Right cardiac atrium (tissue), 5 donors: Measurements from ENCODE around the gene CFAP43. TPM values are rescaled to one million over a fixed set of nuclear protein-coding genes. Genes with fewer than 3 reads are reported as not detected.
"Not testable (repeated sequence)": the region's sequence is repeated elsewhere in the genome, so short reads cannot be mapped to it uniquely, and the experiment has no call there.

Experiments
- ATAC-seq, 2 donors: fragments of 200-7000 bp; cut with Tn5 transposase; one replicate each; pipeline versions ENCODE4 v1.8.0 to v1.9.1; 2020; ENCODE audit warnings: moderate library complexity in 2 of 2, mild to moderate bottlenecking in 1 of 2
- DNase-seq, 3 donors: peaks; one replicate each; pipeline ENCODE4 v3.0.0-alpha.2; 2020
- H3K27ac ChIP-seq: one replicate; pipeline ENCODE4 v1.5.1; 2013; ENCODE audit warnings: mild to moderate bottlenecking, low read length, control low read depth, moderate library complexity
- H3K27me3 ChIP-seq: one replicate; pipeline ENCODE4 v1.6.1; 2013; ENCODE audit not compliant: control insufficient read depth, insufficient read depth
- H3K4me1 ChIP-seq: one replicate; pipeline ENCODE4 v1.6.1; 2013; ENCODE audit warnings: low read length; ENCODE audit not compliant: control insufficient read depth, insufficient read depth
- H3K4me3 ChIP-seq: one replicate; pipeline ENCODE4 v1.5.1; 2013; ENCODE audit warnings: low read length, control low read depth
- H3K9me3 ChIP-seq: one replicate; pipeline ENCODE4 v1.6.1; 2013; ENCODE audit warnings: low read length; ENCODE audit not compliant: control insufficient read depth
- WGBS: extraction: QIAGEN DNeasy Blood & Tissue Kit; methylation state at CpG from one replicate; pipeline ENCODE4 v1.1.7; 2013; 5-methylcytosine and 5-hydroxymethylcytosine counted together
- intact Hi-C, 4 donors: fragments of 100-400 bp; cut with DNase I; formaldehyde crosslinking; loops; one replicate each; pipeline versions ENCODE4 v1.11.0 to v1.14.0; 2022 to 2023
- polyA plus RNA-seq: library from polyadenylated mRNA; stranded (reverse); fragments of 200-250 nt; gene quantifications from one replicate; pipeline ENCODE4 v1.2.3, GENCODE V29; 2013
- total RNA-seq, 4 donors: library from RNA; stranded (reverse); fragmentation: NEBNext Ultra II Directional; extraction: Animal tissue kit (Norgen Biotek cat#: 25700); gene quantifications; one replicate each; pipeline ENCODE4 v1.2.1, GENCODE V29; 2021
- donor health status: healthy with polysubstance abuse.
- donor health status: DM: no; HTN: yes; CAD: no.
- donor health status: DM: no; HTN: no; CAD: no.
- donor health status: DM: no; HTN: yes; CAD: no; lungs with severe emphysema.
- donor health status: DM: yes; HTN: yes; CAD: no.

Gene CFAP43
- total and polyA plus RNA-seq, 5 donors: 0.09 to 0.35 (median 0.18) TPM

GRCh38 chr10:104243512-104243911 is 11.3 kb upstream of the CFAP43 start:
- H3K4me3 ChIP-seq: no peak overlapping the region

DNA sequence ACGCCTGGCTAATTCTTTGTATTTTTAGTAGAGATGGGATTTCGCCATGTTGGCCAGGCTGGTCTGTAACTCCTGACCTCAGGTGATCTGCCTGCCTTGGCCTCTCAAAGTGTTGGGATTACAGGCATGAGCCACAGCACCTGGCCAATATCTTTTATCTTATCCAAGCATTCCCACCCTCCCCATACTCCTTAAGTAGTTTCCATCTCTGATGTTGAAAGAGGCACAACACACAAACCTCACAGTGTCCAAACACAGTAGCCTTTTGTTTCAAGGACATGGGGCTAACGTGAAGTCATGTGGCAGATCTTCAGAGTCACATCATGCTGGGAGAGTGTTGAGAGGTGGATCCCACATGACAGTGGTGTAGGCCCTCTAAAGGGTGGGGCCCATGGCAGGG is 10.8 kb upstream of the CFAP43 start:
- H3K27ac ChIP-seq, H3K4me3 ChIP-seq, intact Hi-C loops, H3K4me1 ChIP-seq, ATAC-seq, DNase-seq, H3K27me3 ChIP-seq, H3K9me3 ChIP-seq: not testable (repeated sequence)
- 77% methylated on average over 3 of the region's 3 CpGs for WGBS

More at GRCh38 chr10:104243512-104243911, 11.3 kb upstream of the CFAP43 start:
- 68% methylated on average over 5 of the region's 5 CpGs for WGBS
- ATAC-seq (no peak), DNase-seq (no peak)
- no peaks in the 10 kb centered on the region for H3K9me3 ChIP-seq
- intact Hi-C loops: no loop called here
- H3K27ac ChIP-seq: no peak overlapping the region
- no peaks in the 10 kb centered on the region for H3K27me3 ChIP-seq
- no peaks in the 10 kb centered on the region for H3K4me1 ChIP-seq

GRCh38 chr10:104242545-104242944 is 10.4 kb upstream of the CFAP43 start:
- Histone ChIP-seq H3K27me3 (no peaks in the 10 kb centered on the region), H3K4me1 (no peaks in the 10 kb centered on the region), H3K4me3 (no peak overlapping the region), H3K9me3 (no peaks in the 10 kb centered on the region), H3K27ac (no peak overlapping the region)
- intact Hi-C loops: no loop called here
- DNase-seq (no peak), ATAC-seq (no peak)

GRCh38 chr10:104240078-104240477 is 7.9 kb upstream of the CFAP43 start:
- 58% methylated on average over 2 of the region's 2 CpGs for WGBS
- no peak for DNase-seq
- no peaks in the 10 kb centered on the region for H3K27me3 ChIP-seq
- H3K9me3 ChIP-seq: no peaks in the 10 kb centered on the region
- no peak for ATAC-seq
- intact Hi-C loops: no loop called here
- no peaks in the 10 kb centered on the region for H3K4me1 ChIP-seq
- no peak overlapping the region for H3K4me3 ChIP-seq
- no peak overlapping the region for H3K27ac ChIP-seq

GRCh38 chr10:104235801-104236200 is 3.6 kb upstream of the CFAP43 start:
- WGBS: 76% methylated on average over 3 of the region's 3 CpGs
- intact Hi-C loops: no loop called here
- Histone ChIP-seq H3K4me3 (no peak overlapping the region), H3K27ac (no peak overlapping the region), H3K9me3 (no peaks in the 10 kb centered on the region), H3K27me3 (no peaks in the 10 kb centered on the region), H3K4me1 (no peaks in the 10 kb centered on the region)
- ATAC-seq (no peak), DNase-seq (no peak)

DNA sequence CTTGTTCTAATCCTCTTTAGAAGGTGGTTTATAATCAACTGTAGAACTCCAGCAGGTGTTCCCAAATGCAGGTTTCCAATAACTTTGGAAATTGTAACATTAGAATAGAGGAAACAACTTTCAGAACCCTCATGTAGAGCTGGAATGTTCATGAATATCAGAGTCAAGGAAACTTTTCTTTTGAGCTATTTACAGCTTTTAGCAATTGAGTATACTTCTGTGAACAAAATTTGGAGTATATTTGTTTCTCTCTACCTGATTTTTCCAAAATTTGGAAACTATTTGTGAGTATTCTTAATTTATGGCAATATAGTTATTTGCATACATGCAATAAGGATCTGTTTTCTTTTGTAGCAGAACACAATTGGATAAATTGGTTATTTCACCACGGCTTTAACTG is 2.8 kb upstream of the CFAP43 start:
- intact Hi-C loops: no loop called here
- WGBS: 80% methylated on average over 1 of the region's 1 CpG
- no peak for DNase-seq

GRCh38 chr10:104233817-104234216 is 1.7 kb upstream of the CFAP43 start:
- Histone ChIP-seq H3K9me3 (no peaks in the 10 kb centered on the region), H3K4me1 (no peaks in the 10 kb centered on the region), H3K4me3 (no peak overlapping the region), H3K27me3 (no peaks in the 10 kb centered on the region), H3K27ac (no peak overlapping the region)
- no peak for DNase-seq
- ATAC-seq: no peak
- WGBS: 79% methylated on average over 1 of the region's 1 CpG
- intact Hi-C loops: no loop called here

More for the DNA sequence above, 2.8 kb upstream of the CFAP43 start:
- H3K4me3 ChIP-seq: no peak overlapping the region
- H3K27ac ChIP-seq: no peak overlapping the region
- H3K9me3 ChIP-seq: no peaks in the 10 kb centered on the region
- no peaks in the 10 kb centered on the region for H3K27me3 ChIP-seq
- no peak for ATAC-seq
- no peaks in the 10 kb centered on the region for H3K4me1 ChIP-seq

- no peak overlapping the region for H3K27ac ChIP-seq
- H3K27me3 ChIP-seq: no peaks in the 10 kb centered on the region
- H3K4me3 ChIP-seq: peak overlapping the region; percentile 49
- 16% methylated on average over 20 of the region's 20 CpGs for WGBS
- ATAC-seq (peak; percentile 22 to 27), DNase-seq (peak in 1 of 3 donors; percentile 36)
- H3K9me3 ChIP-seq: no peaks in the 10 kb centered on the region
- H3K4me1 ChIP-seq: no peaks in the 10 kb centered on the region
- intact Hi-C loops: no loop called here
Measured at GRCh38 chr10:104232613-104233102, 494 bp upstream of the CFAP43 start.

DNA sequence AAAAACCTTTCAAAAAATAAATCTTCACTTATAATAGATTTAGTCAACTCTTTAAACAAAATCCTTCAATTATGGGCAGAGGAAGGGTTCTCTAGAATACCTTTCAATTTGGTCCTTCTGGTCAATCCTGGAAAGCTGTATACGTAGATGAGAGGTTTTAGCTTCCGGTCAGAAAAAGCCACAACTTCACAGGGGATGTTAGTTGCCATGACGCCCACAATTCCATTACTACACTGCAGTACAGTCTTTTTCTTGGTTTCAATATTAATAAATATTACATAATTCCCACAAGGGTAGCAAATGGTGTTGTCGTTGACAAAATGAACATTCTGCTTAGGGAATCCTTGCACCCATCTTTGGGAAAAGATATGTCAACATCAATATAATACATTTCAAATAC is 1.7 kb downstream of the CFAP43 start:
- Histone ChIP-seq H3K27ac (no peak overlapping the region), H3K9me3 (no peaks in the 10 kb centered on the region), H3K27me3 (no peaks in the 10 kb centered on the region), H3K4me3 (no peak overlapping the region), H3K4me1 (no peaks in the 10 kb centered on the region)
- DNase-seq: no peak
- intact Hi-C loops: no loop called here
- 72% methylated on average over 4 of the region's 4 CpGs for WGBS
- no peak for ATAC-seq

DNA sequence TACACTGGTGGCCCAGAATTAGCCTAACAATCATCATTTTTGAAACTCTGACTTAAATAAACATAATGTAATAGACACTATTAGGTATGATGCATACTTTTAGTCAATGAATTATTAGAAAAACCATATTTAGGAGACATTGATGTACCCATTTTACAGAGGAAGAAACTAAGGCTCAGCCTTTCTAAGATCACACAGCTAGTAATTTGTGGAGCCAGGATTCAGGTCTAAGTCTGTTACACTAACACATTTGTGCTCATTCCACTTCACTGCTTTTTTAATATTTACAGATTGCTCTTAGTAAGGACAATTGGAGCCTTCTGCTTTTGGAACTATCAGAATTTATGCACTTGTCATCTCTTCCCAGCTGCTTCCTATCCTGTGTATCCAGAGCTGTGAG is 8.9 kb downstream of the CFAP43 start:
- H3K9me3 ChIP-seq: no peaks in the 10 kb centered on the region
- H3K27me3 ChIP-seq: no peaks in the 10 kb centered on the region
- H3K27ac ChIP-seq: no peak overlapping the region
- no peaks in the 10 kb centered on the region for H3K4me1 ChIP-seq
- no peak for DNase-seq
- intact Hi-C loops: no loop called here
- H3K4me3 ChIP-seq: no peak overlapping the region
- no peak for ATAC-seq

DNA sequence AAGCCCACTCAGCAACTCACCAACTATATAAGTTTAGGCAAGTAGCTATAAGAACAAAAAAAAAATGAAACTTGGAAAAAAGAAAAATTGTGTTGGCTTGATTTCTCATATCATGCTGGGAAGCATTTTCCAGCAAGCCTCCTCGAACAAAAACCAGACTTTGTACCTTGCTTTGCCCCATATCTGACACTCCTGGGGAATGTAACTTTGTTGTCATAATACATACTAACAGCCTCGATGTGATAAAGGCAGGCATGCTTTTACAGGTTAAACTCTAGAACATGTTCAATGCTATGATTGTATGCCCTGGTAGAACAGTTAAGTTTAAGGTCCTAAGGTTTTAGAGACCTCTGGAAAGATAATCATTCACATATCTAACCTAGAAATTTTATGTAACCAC is 11.6 kb downstream of the CFAP43 start:
- H3K27ac ChIP-seq: no peak overlapping the region
- H3K4me1 ChIP-seq: no peaks in the 10 kb centered on the region
- ATAC-seq: no peak
- no peak for DNase-seq
- WGBS: 66% methylated on average over 2 of the region's 2 CpGs
- H3K9me3 ChIP-seq: no peaks in the 10 kb centered on the region
- no peaks in the 10 kb centered on the region for H3K27me3 ChIP-seq
- intact Hi-C loops: no loop called here
- no peak overlapping the region for H3K4me3 ChIP-seq

GRCh38 chr10:104218751-104219150 is 13.4 kb downstream of the CFAP43 start:
- Histone ChIP-seq H3K9me3 (no peaks in the 10 kb centered on the region), H3K4me3 (no peak overlapping the region), H3K4me1 (no peaks in the 10 kb centered on the region), H3K27ac (no peak overlapping the region), H3K27me3 (no peaks in the 10 kb centered on the region)
- DNase-seq: no peak
- 69% methylated on average over 7 of the region's 7 CpGs for WGBS
- intact Hi-C loops: loop anchor here in 1 of 4 donors (10.0 kb wide), 1 partner anchor 334 kb away; no protein-coding TSS in a partner anchor
- ATAC-seq: no peak
